Mesenchymal stem cell (in vitro differentiated cells and primary cell): Measurements from ENCODE around the gene BICC1.

Experiments
- DNase-seq: peaks from one replicate; pipeline ENCODE4 v3.0.0-alpha.2; 2013
- H2AFZ ChIP-seq: one replicate; pipeline ENCODE4 v1.6.1; 2013; ENCODE audit warnings: low read depth, mild to moderate bottlenecking, control low read depth, inconsistent platforms, low read length, moderate library complexity
- H2AK5ac ChIP-seq: 2 replicates; pipeline ENCODE4 v1.6.1; 2013; ENCODE audit warnings: low read length, moderate library complexity, mild to moderate bottlenecking, inconsistent platforms; ENCODE audit not compliant: severe bottlenecking
- H2BK120ac ChIP-seq: one replicate; pipeline ENCODE4 v1.6.1; 2013; ENCODE audit warnings: low read depth, mild to moderate bottlenecking, inconsistent platforms, low read length, moderate library complexity
- H2BK12ac ChIP-seq, 2 experiments: one replicate each; pipeline ENCODE4 v1.6.1; 2013; ENCODE audit warnings: inconsistent platforms in 2 of 2, low read length in 2 of 2, mild to moderate bottlenecking in 2 of 2, moderate library complexity in 2 of 2, control low read depth in 1 of 2
- H2BK15ac ChIP-seq: one replicate; pipeline ENCODE4 v1.6.1; 2013; ENCODE audit warnings: mild to moderate bottlenecking, low read depth, inconsistent platforms; ENCODE audit not compliant: poor library complexity, severe bottlenecking
- H2BK5ac ChIP-seq: 2 replicates; pipeline ENCODE4 v1.6.1; 2013; ENCODE audit warnings: low read depth, mild to moderate bottlenecking, low read length, control low read depth, inconsistent platforms; ENCODE audit not compliant: poor library complexity, severe bottlenecking
- H3K14ac ChIP-seq, 2 experiments: one replicate each; pipeline ENCODE4 v1.6.1; 2013; ENCODE audit warnings: inconsistent platforms in 2 of 2, low read length in 2 of 2, control low read depth in 1 of 2, mild to moderate bottlenecking in 1 of 2, moderate library complexity in 1 of 2
- H3K18ac ChIP-seq, 2 experiments: one replicate each; pipeline ENCODE4 v1.6.1; 2013; ENCODE audit warnings: inconsistent platforms in 2 of 2, low read length in 2 of 2, control low read depth in 1 of 2, low read depth in 1 of 2, mild to moderate bottlenecking in 1 of 2
- H3K23ac ChIP-seq, 2 experiments: one replicate each; pipeline ENCODE4 v1.6.1; 2013; ENCODE audit warnings: inconsistent platforms in 2 of 2, low read length in 2 of 2, mild to moderate bottlenecking in 2 of 2, moderate library complexity in 2 of 2, control low read depth in 1 of 2
- H3K27ac ChIP-seq: 2 replicates; pipeline ENCODE4 v1.5.1; 2013; ENCODE audit warnings: mild to moderate bottlenecking, moderate library complexity, low read length, control low read depth, inconsistent platforms; ENCODE audit not compliant: poor library complexity, severe bottlenecking
- H3K27me3 ChIP-seq, 2 experiments: 2 replicates each; pipeline versions ENCODE4 v1.6.1 to v1.7.0; 2013; ENCODE audit warnings: low read length in 2 of 2, mild to moderate bottlenecking in 2 of 2, moderate library complexity in 2 of 2, control low read depth in 1 of 2, inconsistent platforms in 1 of 2; ENCODE audit not compliant: control insufficient read depth in 1 of 2, insufficient read depth in 1 of 2
- H3K36me3 ChIP-seq, 2 experiments: 2 replicates each; pipeline versions ENCODE4 v1.6.1 to v1.7.0; 2013; ENCODE audit warnings: low read length in 2 of 2, control low read depth in 1 of 2, inconsistent platforms in 1 of 2, low read depth in 1 of 2, mild to moderate bottlenecking in 1 of 2; ENCODE audit not compliant: insufficient read depth in 2 of 2, control insufficient read depth in 1 of 2
- H3K4ac ChIP-seq, 2 experiments: one replicate each; pipeline ENCODE4 v1.6.1; 2013; ENCODE audit warnings: inconsistent platforms in 2 of 2, low read length in 2 of 2, mild to moderate bottlenecking in 2 of 2, moderate library complexity in 2 of 2, control low read depth in 1 of 2, low read depth in 1 of 2
- H3K4me1 ChIP-seq: 2 replicates; pipeline ENCODE4 v1.6.1; 2013; ENCODE audit warnings: low read depth, low read length, control low read depth; ENCODE audit not compliant: control insufficient read depth, insufficient read depth
- H3K4me2 ChIP-seq: 2 replicates; pipeline ENCODE4 v1.6.1; 2013; ENCODE audit warnings: low read length, mild to moderate bottlenecking, inconsistent platforms; ENCODE audit not compliant: poor library complexity, severe bottlenecking
- H3K4me3 ChIP-seq, 2 experiments: 2 replicates each; pipeline versions ENCODE4 v1.5.1 to v1.7.0; 2013; ENCODE audit warnings: low read length in 2 of 2, mild to moderate bottlenecking in 2 of 2, control low read depth in 1 of 2, low read depth in 1 of 2; ENCODE audit not compliant: insufficient read depth in 1 of 2
- H3K79me1 ChIP-seq: replicated peaks from 2 replicates; pipeline ENCODE4 v1.6.1; 2013; ENCODE audit warnings: mild to moderate bottlenecking, control low read depth, low read length, inconsistent platforms; ENCODE audit not compliant: poor library complexity, severe bottlenecking
- H3K9ac ChIP-seq: 2 replicates; pipeline ENCODE4 v1.7.0; 2013; ENCODE audit warnings: mild to moderate bottlenecking, low read length, moderate library complexity
- H3K9me3 ChIP-seq: 2 replicates; pipeline ENCODE4 v1.7.0; 2013; ENCODE audit warnings: mild to moderate bottlenecking, low read length; ENCODE audit not compliant: control insufficient read depth
- H4K8ac ChIP-seq: one replicate; pipeline ENCODE4 v1.6.1; 2013; ENCODE audit warnings: inconsistent platforms, mild to moderate bottlenecking, low read length, moderate library complexity
- H4K91ac ChIP-seq: one replicate; pipeline ENCODE4 v1.6.1; 2013; ENCODE audit warnings: mild to moderate bottlenecking, low read length, inconsistent platforms
- WGBS: methylation state at CpG from one replicate; pipeline ENCODE4 v1.1.7; 2013; ENCODE audit warnings: mixed read lengths; 5-methylcytosine and 5-hydroxymethylcytosine counted together

Gene BICC1

DNA sequence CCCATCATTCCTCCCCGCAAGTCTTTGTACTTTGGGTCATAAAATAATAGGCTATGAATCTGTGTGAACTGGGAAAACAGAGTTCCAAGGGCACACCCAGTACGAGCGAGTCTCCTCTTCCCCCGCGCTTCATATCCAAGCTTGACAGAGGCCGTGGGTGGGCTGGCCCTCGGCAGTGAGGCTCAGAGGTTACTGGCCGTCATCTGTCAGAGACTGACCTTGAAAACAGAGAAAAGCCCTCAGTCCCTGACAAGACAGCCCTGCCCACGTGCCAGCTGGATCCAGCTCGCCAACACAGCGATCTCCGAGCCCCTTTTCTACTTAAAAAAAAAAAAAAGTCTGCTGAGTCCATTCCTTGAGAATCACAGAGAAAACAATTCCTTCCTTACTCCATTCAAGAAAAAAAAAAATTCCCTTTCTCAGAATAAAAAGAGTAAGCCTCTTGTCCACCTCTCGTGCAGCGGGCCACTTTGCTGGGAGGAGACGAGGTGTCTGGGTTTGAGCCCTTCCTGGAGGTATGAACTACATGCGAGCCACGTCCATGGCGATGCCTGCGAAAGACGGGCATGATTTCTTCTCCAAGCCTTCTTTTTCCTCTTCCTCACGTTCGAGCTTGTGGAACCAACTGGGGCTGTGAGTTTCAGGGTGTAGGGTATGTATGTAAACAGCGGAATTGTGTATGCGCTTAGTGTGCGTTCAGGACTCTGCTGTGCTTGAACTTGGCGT lies 744 bp upstream of the BICC1 start:
- Histone ChIP-seq H2BK15ac (no peak overlapping the region), H4K8ac (no peak overlapping the region), H3K14ac (peak overlapping the region in 1 of 2 experiments; percentile 55), H3K27ac (peak overlapping the region; percentile 76), H3K36me3 (no peaks in the 10 kb centered on the region), H3K4me1 (peaks cover 7% of the 10 kb centered on the region), H2BK12ac (peak overlapping the region in 1 of 2 experiments; percentile 6), H3K79me1 (peaks cover 1% of the 10 kb centered on the region), H4K91ac (no peak overlapping the region), H3K23ac (peak overlapping the region in 1 of 2 experiments; percentile 26), H2AK5ac (peak overlapping the region; percentile 53), H3K9me3 (no peaks in the 10 kb centered on the region), H3K27me3 (no peaks in the 10 kb centered on the region), H3K4me2 (peak overlapping the region; percentile 68), H3K4ac (no peak overlapping the region), H3K18ac (peak overlapping the region in 1 of 2 experiments; percentile 64), H3K9ac (peak overlapping the region; percentile 90), H2AFZ (peak overlapping the region; percentile 54), H3K4me3 (peak overlapping the region in 1 of 2 experiments; percentile 81), H2BK5ac (no peak overlapping the region), H2BK120ac (no peak overlapping the region)
- no peak for DNase-seq
- WGBS = 46% methylated on average over 25 of the region's 26 CpGs

GRCh38 chr10:58513188-58514110 lies 777 bp downstream of the BICC1 start:
- H2BK12ac ChIP-seq = peak overlapping the region in 1 of 2 experiments; percentile 71
- peak overlapping the region; percentile 81 to 93 for H3K4me3 ChIP-seq
- peak overlapping the region; percentile 99 for H2AK5ac ChIP-seq
- H4K8ac ChIP-seq = peak overlapping the region; percentile 60
- H2BK120ac ChIP-seq = no peak overlapping the region
- H3K14ac ChIP-seq = peak overlapping the region in 1 of 2 experiments; percentile 76
- H3K9ac ChIP-seq = peak overlapping the region; percentile 90
- H4K91ac ChIP-seq = peak overlapping the region; percentile 21
- H3K36me3 ChIP-seq = no peaks in the 10 kb centered on the region
- H3K4me2 ChIP-seq = peak overlapping the region; percentile 65
- peaks cover 7% of the 10 kb centered on the region for H3K4me1 ChIP-seq
- no peak overlapping the region for H2BK15ac ChIP-seq
- DNase-seq = peak; percentile 62
- H3K18ac ChIP-seq = peak overlapping the region; percentile 45 to 87
- 2% methylated on average over 50 of the region's 53 CpGs for WGBS
- H3K27ac ChIP-seq = peak overlapping the region; percentile 90
- no peaks in the 10 kb centered on the region for H3K9me3 ChIP-seq
- peak overlapping the region in 1 of 2 experiments; percentile 41 for H3K4ac ChIP-seq
- no peak overlapping the region for H3K23ac ChIP-seq
- H3K79me1 ChIP-seq = peaks cover 1% of the 10 kb centered on the region
- peak overlapping the region; percentile 54 for H2AFZ ChIP-seq
- H2BK5ac ChIP-seq = peak overlapping the region; percentile 96
- H3K27me3 ChIP-seq = no peaks in the 10 kb centered on the region

DNA sequence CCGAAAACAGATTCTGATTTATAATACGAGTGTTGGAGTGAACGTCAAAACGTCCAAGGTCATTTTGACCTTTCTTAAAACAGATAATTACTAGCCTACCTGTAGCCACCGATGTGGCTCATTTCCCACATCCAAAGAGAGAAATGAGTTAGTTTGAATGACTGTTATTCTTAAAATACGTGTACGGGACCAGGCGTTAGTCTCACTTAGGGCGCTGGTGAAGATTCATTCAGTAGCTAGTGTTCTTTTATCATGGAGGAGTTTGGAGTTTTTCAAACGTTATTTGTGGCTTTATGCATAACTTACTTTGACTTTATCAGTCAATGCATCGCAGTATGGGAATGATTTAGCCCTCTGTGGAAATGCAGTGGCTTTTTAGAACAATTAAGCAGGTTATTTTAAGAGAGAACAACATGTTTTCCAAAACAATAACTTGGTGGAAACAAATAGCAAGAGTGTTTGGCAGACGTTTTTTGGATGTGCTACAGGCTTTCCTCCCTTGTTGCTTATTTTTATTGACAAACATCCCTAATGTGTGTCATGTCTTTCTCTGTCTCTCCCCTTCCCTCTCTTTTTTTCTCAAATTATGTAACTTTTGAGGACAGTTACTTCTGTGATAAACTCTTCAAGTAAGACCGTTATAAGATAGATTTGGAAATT lies 1.6 kb downstream of the BICC1 start:
- no peak overlapping the region for H3K18ac ChIP-seq
- WGBS = 59% methylated on average over 11 of the region's 13 CpGs
- no peak overlapping the region for H2AFZ ChIP-seq
- no peak overlapping the region for H4K8ac ChIP-seq
- peak overlapping the region in 1 of 2 experiments; percentile 81 for H3K4me3 ChIP-seq
- H2BK12ac ChIP-seq = no peak overlapping the region
- H2AK5ac ChIP-seq = no peak overlapping the region
- H2BK5ac ChIP-seq = no peak overlapping the region
- no peak overlapping the region for H3K4ac ChIP-seq
- H2BK120ac ChIP-seq = no peak overlapping the region
- H3K79me1 ChIP-seq = peaks cover 1% of the 10 kb centered on the region
- peak overlapping the region; percentile 59 for H3K4me2 ChIP-seq
- H4K91ac ChIP-seq = no peak overlapping the region
- no peak overlapping the region for H3K14ac ChIP-seq
- no peak overlapping the region for H2BK15ac ChIP-seq
- H3K27me3 ChIP-seq = no peaks in the 10 kb centered on the region
- H3K9me3 ChIP-seq = no peaks in the 10 kb centered on the region
- peak overlapping the region; percentile 90 for H3K27ac ChIP-seq
- no peak for DNase-seq
- peaks cover 9% of the 10 kb centered on the region for H3K4me1 ChIP-seq
- peak overlapping the region; percentile 90 for H3K9ac ChIP-seq
- no peak overlapping the region for H3K23ac ChIP-seq
- H3K36me3 ChIP-seq = peaks cover 0 to 4% of the 10 kb centered on the region in 2 experiments
